HG03139 (cell line): ENCODE data around the gene RASAL2.
A peak's percentile ranks its signal among the peaks of the same experiment; 100 is the strongest.
"Not testable (repeated sequence)": the region's sequence is repeated elsewhere in the genome, so short reads cannot be mapped to it uniquely, and the experiment has no call there.

Source experiments
- ATAC-seq: cut with Tn5 transposase; IDR thresholded peaks from one replicate; pipeline ENCODE4 v1.9.1; 2021; ENCODE audit not compliant: unreplicated experiment

RASAL2 gene

DNA sequence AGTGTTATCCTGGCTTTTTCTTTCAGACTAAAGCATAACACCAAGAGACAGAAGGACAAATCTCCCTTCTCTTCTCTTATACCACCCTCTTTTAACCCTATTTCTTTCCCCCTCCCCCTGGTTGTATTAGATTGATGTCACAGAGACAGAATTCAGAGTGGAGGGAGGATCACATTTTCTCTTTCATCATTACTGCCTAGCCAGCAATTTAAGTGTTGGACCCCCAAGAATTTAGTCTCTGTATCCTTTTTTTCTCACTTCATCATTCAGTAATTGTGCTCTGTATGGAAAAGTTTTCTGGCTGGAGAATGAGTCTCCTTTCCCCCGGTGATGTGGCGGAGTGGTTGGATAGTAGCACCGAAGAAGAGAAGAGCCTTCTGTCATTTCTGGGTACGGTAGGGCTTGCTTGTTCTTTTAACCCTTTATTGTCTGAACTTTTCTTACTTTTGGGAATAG, 278.1 kb downstream of the RASAL2 start:
- no peak for ATAC-seq

DNA sequence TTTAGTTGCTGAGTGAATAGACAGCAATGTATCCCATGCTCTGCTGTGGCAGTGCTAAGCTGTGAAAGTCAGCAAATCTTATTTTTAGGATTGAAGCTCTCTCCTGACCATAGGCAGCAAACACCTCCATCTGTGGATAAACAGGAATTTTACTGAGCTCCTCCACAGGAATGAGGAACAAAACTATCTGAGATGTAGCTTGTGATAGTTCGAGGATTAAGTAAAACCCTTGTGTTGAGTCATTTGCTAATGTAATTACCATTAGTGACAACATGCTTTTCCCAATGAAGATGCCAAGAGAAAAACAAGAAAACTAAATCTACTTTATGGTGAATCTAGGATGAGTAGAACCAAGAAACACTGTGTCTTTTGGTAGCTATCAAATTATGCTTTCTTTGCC, 280.1 kb downstream of the RASAL2 start:
- no peak for ATAC-seq

DNA sequence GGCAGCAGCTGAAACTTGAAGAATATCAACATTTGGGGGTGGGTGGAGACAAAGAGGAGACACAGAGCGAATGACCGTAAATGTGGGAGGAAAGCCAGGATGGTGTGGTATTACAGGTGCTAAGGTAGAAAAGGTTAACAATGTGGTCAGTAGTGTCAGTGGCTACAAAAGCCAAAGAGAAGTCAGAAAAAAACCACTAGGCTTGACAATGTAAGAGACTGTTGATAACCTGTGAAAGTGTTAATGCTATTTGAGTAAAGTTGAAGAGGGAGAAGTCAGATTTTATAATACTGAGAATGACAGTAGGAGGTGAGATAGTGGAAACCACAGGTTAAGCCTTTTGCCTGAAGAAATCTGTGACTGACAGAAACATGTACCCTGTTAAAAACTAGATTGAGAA, 282.1 kb downstream of the RASAL2 start:
- ATAC-seq, result no peak

DNA sequence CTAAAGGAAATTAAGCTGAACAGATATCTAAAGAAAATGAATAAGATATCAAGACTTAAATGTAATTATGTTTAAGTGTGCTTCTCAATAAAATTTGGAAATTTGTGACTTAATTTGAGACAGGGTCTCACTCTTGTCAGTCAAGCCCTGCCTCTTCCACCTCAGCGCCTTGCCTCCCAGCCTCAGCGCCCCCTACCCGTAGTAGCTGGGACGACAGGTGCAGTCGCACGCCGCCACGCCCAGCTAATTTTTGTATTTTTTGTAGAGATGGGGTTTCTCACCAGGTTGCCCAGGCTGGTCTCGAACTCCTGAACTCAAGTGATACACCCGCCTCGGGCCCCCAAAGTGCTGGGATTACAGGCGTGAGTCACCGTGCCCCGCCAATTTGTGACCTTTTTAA, 285.9 kb downstream of the RASAL2 start:
- ATAC-seq, result no peak

DNA sequence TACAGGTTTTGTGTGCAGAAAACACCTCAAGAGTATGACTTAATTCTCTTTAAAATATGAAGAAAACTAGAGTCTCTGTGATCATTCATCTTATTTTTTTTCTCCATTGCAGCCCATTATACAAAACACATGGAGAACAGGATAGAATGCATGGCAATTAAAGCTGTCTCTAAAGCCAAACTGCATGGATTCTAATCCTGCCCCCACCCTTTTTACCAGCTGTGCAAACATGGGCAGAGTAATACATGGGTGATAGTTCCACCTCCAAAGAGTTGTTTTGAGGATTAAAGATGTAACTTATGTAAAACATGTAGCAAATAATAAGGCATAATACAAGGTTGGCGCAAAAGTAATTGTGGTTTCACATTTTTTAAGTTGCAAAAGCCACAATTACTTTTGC, 288.5 kb downstream of the RASAL2 start:
- ATAC-seq, result no peak

DNA sequence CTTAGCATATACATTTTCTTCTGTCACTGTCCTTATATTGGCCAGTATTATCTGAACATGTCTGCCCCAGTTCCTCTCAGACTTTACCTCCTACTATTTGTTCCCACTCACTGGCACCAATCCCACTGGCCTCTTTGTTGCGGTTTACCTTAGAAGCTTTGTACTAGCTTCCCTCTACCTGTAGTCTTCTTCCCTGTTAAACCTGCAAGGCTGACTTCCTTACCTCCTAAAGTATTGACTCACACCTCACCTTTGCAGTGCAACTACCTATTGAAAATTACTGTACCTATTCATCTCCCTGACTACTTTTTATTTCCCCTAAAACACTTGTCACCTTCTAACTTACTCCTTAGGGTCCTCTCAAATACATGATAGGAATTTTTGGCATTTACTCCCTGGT, 291.8 kb downstream of the RASAL2 start:
- ATAC-seq, result no peak

DNA sequence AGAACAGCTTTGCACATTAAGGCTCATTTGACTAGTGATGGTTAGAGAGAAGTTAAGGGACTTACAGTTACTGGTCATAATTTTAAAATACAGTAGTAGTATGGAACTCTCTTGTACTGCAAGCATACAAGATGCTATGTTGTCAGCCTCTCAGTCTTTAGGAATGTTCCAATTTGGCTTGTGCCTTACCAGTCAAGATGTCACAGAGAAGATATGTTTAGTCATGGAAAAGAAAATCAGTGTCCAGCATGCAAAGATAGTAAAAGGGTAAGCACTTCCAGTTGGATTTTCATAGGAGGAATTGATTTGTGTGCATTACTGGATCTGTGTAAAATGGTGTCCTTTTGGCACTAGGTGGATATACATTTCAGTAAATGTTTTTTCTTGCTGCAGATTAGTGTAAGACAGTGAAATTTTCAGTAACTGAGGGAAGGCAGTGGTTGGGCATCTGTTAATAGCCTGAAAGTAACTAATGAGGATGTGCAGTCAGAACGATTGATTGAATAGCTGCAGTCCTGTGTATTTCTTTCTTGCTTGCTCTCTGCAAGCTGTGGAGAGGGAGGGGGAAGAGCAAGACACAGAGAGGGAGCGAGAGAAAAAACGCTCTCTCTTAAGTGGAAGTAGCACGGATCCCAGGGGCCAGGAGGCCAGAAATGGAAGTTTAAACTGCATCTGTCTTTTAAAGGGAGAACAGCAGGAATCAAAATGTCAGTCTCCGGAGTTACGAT, 294.7 kb downstream of the RASAL2 start:
- no peak for ATAC-seq

DNA sequence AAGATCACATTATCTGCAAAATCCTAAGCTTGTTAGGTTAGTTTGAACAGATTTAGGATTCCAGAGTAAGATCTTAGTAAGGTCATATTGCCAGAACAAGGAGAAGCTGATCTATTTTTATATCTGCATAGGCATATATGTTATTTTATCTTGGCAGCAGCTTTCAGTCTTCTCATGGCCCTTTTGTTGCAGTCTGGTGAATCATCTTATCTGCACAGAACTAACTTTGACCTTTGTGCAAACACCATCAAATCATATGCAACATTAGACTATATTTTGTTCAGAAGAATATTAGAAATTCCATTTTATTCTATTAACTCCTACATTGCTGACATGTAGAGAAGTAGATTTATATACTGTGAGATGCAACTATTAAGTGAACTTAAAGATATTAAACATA, 295.5 kb downstream of the RASAL2 start:
- ATAC-seq, result no peak

DNA sequence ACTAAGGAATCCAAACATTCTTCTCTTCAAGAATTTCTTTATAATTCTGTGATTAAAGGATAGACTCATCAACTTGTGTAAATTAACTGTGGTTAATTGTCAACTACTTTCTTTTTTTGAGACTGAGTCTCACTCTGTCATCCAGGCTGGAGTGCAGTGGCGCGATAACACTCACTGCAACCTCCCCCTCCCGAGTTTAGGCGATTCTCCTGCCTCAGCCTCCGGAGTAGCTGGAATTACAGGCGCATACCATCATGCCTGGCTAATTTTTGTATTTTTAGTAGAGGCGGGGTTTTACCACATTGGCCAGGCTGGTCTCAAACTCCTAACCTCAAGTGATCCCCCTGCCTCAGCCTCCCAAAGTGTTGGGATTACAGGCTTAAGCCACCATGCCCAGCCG, 296.4 kb downstream of the RASAL2 start:
- not testable (repeated sequence) for ATAC-seq

DNA sequence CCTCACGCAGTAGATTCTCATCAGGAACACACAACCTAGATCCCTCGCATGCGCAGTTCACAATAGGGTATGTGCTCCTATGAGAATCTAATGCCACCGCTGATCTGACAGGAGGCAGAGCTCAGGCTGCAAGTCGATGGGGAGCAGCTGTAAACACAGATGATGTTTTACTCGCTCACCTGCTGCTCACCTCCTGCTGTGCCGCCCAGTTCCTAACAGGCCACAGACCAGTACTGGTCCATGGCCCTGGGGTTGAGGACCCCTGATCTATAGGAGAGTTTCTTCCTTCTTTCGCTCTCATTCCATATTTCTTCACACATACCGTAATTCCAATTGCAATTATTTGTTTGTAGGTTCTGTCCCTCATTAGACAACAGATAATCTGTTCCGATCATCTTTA, 299.5 kb downstream of the RASAL2 start:
- no peak for ATAC-seq

DNA sequence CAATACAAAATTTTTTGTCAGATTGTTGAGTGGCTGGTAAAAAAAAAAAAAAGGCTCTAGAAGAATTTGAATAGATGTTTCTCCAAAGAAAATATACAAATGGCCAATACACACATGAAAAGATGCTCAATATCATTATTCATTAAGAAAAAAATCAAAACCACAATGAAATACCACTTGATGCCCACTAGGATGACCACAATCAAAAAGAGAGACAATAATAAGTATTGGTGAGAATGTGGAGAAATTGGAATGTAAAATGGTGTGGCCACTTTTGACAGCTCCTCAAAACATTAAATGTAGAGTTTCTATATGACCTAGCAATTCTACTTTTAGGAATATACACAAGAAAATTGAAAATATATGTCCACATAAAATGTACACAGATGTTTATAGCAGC, 302.9 kb downstream of the RASAL2 start:
- ATAC-seq, result no peak

DNA sequence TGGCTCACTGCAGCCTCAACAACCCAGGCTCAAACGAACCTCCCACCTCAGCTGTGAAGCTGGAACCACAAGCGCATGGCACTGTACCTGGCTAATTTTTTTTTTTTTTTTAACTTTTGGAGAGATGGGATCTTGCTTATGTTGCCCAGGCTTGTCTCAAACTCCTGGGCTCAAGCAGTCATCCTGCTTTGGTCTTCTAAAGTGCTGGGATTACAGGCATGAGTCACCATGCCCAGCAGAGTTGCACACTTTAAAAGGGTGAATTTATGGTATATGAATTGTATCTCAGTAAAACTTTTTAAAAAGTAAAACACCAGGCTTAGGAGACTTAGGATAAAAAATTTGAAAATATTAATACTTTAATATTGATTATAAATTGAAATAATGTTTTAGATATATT, 303.8 kb downstream of the RASAL2 start:
- ATAC-seq, result no peak

DNA sequence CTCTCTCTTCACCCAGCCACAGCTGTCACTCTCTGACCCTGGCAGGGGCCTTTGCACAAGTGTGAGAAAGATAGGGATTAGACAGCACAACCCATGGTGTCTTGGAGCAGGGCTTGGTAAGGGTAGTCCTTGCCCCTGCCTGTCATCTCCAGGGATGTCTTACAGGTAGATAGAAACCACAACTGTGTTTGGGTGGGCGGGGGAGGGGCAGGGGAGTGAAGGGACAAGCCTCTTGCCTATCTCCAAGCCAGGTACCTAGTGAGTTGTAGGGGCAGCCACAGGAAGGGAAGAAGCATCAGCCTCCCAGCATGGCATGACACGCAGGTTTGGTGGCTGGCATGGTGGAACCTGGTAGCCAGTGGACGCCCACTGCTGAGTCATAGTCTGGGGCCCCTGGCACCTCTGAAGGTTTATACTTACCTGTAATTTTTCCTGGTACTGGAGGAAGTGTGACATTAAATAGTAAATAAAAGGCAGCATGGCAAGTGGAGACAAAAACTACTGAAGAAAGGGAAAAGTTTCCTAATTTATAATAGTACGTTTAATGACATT, 305.3 kb downstream of the RASAL2 start:
- no peak for ATAC-seq

DNA sequence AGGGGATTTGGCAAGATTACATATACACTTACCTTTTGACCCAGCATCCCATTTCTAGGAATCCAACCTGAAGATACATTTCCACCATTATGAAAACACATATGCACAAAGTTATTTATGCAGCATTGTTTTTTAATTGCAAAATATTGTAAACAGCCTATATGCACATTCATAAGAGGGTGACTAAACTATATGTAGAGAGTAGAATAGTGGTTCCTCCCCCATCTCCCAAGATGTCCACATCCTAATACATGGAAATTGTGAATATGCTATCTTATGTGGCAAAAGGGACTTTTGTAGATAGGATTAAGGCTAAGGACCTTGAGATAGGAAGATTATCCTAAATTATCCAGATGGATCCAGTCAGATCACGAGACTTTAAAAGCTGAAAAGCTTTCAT, 311.2 kb downstream of the RASAL2 start:
- ATAC-seq, result no peak

DNA sequence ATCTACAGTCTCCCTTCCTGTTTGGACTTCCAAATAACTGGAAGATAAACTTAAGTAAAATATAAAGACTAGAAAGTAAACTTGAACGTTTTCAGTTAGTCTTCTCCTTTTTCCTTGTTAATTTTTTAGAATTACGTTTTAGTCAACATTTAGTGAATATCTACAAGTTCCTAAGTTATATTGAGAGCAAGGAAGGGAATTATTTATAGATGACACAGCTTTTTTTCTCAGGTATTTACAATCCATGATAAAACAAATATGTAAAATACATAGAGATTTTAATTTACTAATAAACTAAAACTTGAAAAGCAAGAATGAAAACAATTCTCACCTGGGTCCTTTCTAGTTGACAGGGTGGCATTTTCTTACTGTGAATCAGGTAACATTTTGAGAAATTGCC, 313.3 kb downstream of the RASAL2 start:
- ATAC-seq, result no peak

DNA sequence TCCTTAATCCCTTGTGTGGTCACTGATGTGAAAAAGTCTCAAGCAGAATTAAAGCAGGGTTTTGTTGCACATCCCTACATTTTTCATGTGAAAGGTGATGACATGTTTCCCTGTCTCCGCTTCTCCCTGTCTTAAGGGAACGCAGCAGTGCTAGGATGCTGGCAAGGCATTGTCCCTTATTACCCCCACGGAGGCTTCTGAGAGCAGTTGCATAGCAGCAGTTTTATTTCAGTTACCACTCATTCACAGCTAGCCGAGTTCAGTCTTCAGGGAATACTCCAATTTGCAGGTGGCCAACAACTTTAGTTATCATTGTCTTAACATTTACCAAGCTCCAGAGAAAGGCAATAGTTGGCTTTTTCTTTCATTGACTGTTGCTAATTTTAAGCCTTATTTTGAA, 313.8 kb downstream of the RASAL2 start:
- ATAC-seq, result no peak

DNA sequence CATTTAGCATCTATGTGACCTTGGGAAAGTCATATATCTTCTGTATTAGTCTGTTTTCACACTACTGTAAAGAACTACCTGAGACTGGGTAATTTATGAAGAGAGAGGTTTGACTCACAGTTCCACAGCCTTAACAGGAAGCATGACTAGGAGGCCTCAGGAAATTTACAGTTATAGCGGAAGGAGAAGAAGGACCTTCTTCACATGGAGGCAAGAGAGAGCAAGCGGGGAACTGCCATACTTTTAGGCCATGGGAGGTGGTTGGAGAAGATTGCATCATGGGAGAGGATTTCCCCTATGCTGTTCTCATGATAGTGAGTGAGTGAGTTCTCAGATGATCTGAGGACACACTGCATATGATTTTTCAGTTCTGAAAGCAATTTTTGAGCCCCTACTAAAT, 315.0 kb downstream of the RASAL2 start:
- ATAC-seq, result no peak

DNA sequence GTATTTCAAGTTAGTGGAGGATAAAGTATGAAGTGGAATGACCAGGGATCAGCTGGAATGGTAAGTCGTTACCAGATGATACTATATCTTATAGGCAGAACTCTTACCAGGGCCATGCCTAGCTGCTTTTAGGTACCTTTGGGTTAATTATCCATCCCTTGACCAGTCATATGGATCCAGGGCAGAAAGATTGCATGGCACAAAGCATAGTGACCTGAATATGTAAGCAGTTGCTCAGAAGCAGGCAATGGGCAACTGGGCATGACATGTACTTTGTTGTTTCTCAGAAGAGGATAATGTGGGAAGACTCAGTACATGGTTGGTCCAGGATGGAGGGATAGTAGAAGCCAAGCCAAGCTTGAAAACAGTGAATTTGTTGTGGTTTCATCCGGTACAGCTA, 315.6 kb downstream of the RASAL2 start:
- no peak for ATAC-seq

DNA sequence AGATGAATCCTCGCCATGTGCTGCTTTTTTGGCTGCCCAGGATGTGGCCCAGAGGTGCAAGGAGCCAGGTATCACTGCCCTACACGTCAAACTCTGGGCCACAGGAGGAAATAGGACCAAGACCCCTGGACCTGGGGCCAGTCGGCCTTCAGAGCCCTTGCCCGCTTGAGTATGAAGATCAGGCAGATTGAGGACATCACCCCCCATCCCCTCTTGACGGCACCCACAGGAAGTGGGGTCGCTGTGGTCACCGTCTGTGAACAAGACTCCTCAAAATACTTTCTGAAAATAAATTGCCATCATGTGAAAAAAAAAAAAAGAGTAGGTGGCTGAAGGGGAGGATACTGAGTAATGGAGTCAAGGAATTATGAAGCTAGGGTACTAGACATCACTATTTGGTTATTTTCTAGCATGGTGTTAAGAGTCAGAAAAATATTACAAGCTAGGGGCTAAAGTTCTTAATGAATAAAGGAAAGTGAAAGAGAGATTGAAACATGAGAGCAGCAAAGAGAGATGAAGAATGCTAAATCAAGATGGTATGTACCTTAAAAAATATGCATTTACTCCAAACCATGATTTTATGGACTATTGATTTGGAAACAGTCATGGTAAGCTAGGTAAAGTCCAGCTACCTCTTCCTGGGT, 318.0 kb downstream of the RASAL2 start:
- ATAC-seq, result peak; percentile 56

DNA sequence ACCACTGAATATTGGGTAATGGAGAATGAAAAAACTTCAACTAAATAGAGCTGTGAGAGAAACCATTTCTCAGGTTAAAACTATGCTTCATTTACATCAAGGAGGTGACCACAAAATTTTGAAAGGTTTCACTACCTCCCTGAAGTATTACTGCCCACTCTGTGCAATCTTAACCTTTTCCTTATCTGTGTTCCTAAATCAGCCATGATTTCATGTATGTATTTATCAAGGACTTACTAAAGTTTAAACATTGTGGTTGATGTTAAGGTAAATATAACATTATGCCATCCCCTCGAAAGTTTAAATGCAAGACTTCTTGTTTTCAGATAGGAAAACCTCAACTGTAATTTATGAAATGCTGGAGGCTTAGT, 318.5 kb downstream of the RASAL2 start:
- peak; percentile 82 for ATAC-seq

DNA sequence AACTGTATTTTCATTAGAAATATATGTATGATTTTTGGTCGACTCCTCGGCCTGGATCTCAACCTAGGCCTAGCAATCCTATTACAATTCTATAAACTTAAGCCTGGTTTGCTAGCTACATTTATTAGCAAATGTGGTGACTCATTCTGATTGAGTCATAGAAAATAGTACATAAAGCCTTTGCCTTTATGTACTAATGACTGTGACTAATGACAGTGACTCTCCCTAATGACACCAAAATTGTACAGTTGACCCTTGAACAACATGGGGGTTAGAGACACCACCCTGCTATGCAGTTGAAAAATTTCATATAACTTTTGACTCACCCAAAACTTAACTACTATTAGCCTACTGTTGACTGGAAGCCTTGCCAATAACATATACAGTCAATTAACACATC, 324.0 kb downstream of the RASAL2 start:
- ATAC-seq, result no peak

DNA sequence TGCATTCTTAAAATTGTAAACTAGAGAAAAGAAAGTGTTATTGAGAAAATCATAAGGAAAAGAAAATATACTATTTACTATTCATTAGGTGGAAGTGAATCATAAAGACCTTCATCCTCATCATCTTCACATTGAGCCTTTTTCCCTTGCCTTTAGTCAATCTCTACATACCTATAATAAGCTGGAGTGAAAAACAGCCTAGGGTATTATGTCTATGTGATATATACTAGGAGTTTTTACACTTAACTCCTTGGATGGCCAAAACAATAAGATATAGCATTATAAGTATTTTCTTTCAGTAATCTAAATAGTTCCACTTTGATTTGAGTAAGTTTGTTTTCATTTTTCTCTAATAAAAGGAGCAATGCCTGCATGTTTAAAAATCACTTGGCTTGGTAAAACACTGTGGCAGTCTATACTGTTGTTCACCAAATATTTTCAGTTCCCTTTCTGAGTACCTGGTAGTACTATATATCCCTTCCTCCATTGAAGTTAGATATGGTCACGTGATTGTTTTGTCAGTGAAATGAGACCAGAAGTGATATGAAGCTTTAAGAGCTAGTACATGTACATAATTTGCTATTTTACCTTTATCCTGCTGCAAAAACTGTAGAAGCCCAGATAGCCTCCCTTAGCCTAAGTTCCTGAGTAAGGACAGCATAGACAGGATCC, 324.5 kb downstream of the RASAL2 start:
- peak; percentile 94 for ATAC-seq
